Measurements from ENCODE around the gene POT1.

POT1 gene

GRCh38 chr7:124896001-124896400, 33.6 kb downstream of the POT1 start:
- H3K4me3 ChIP-seq (ENCODE audit: control insufficient read depth, low read depth, low read length) = no peak overlapping the region
- TF ChIP-seq CTCF (conservative IDR thresholded peaks at IDR 0.05; ENCODE audit: control insufficient read depth, insufficient read depth, low read depth, low read length) = no peak
- DNase-seq (ENCODE audit: low read depth) = no peak

DNA sequence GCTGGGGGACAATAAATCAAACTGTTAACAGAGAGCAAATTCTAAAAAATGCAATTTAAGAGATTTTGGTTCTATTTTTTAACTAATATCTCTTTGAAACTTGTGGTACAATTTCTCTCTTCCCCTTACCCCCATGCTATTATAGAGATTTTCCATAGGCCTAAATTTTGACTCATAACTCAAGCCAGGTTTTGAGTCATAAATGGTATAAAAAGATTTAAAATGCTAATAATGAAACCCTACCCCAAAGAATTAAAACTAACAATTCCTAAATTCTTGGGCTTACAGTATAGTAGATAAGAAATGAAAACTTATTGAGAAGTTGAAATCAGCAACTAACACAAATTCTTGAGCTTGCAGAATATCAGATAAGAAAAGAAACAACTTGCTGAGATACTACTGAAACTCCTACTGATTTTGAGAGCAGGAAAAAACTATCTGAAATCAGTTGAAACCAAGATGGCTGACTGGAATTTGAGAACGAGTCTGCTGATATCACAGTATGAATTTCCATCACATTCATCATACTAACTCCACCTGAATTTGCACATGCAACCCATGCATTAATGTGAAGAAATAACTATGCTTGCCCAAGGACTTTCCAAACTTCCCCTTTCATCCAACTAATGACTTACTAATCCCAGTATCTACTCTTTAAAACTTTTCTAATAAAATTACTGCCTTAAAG, 36.3 kb downstream of the POT1 start:
- H3K4me3 ChIP-seq (ENCODE audit: control insufficient read depth, low read depth, low read length) = no peak overlapping the region
- no peak for TF ChIP-seq CTCF (conservative IDR thresholded peaks at IDR 0.05; ENCODE audit: control insufficient read depth, insufficient read depth, low read depth, low read length)
- DNase-seq (ENCODE audit: low read depth) = no peak

- no peak for TF ChIP-seq CTCF (conservative IDR thresholded peaks at IDR 0.05; ENCODE audit: control insufficient read depth, insufficient read depth, low read depth, low read length)
- no peak for DNase-seq (ENCODE audit: low read depth)
- no peak overlapping the region for H3K4me3 ChIP-seq (ENCODE audit: control insufficient read depth, low read depth, low read length)
Measured at GRCh38 chr7:124887247-124887646, 42.4 kb downstream of the POT1 start.

GRCh38 chr7:124881981-124882380, 47.6 kb downstream of the POT1 start:
- TF ChIP-seq CTCF (conservative IDR thresholded peaks at IDR 0.05; ENCODE audit: control insufficient read depth, insufficient read depth, low read depth, low read length) = no peak

DNA sequence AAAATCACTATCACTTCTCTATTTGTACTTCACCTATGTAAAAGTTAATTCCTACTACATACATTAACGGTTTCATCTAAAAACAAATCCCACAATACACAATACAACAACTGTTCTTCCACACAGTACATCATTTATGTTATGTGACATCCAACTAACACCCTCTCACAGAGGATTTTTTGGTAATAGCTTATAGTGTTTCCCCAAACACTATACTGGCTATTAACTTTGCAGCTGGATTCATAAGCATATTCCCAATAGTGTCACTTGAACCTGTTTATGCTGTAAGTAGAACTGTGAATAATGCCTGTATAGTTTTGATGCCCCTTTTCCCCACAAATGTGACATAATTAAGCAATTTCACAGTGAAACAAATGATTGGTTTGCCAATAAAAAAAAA, 49.9 kb downstream of the POT1 start:
- TF ChIP-seq CTCF (conservative IDR thresholded peaks at IDR 0.05; ENCODE audit: control insufficient read depth, insufficient read depth, low read depth, low read length) = no peak
- no peak for DNase-seq (ENCODE audit: low read depth)

More at GRCh38 chr7:124881981-124882380, 47.6 kb downstream of the POT1 start:
- DNase-seq (ENCODE audit: low read depth) = no peak
- no peak overlapping the region for H3K4me3 ChIP-seq (ENCODE audit: control insufficient read depth, low read depth, low read length)

DNA sequence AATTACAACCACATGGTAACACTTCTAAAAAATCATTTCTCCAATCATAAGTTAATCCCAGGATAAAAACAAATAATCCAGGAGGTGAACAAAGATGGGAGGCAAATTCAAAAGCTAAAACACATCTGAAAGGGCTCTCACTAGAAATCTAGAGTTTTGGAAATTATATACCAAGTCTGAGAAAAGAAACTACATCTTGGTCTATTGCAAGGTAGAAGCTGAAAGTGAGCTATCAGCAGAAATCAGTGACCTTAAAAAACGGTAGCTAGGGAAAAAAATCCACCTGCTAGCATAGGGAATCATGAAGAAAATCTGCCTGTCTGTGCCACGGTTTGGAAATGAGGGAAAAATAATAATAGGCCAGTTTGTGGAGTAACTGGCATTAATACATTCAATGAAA, 50.5 kb downstream of the POT1 start:
- no peak for DNase-seq (ENCODE audit: low read depth)
- no peak for TF ChIP-seq CTCF (conservative IDR thresholded peaks at IDR 0.05; ENCODE audit: control insufficient read depth, insufficient read depth, low read depth, low read length)
- no peak overlapping the region for H3K4me3 ChIP-seq (ENCODE audit: control insufficient read depth, low read depth, low read length)

More for the DNA sequence above, 49.9 kb downstream of the POT1 start:
- H3K4me3 ChIP-seq (ENCODE audit: control insufficient read depth, low read depth, low read length) = no peak overlapping the region
